H9 (cell line): ENCODE data around the gene DEPDC5. TPM values are rescaled to one million over a fixed set of nuclear protein-coding genes. Genes with fewer than 3 reads are reported as not detected.

Source experiments
- DNase-seq: peaks from one replicate; pipeline ENCODE4 v3.0.0-alpha.2; 2017
- H2AFZ ChIP-seq: one replicate; pipeline ENCODE4 v1.6.1; 2013; ENCODE audit warnings: mild to moderate bottlenecking, low read length, control low read depth, moderate library complexity
- H2AK5ac ChIP-seq: 2 replicates; pipeline ENCODE4 v1.6.1; 2013; ENCODE audit warnings: low read length, control low read depth, mixed read lengths; ENCODE audit not compliant: insufficient read length
- H2BK120ac ChIP-seq: one replicate; pipeline ENCODE4 v1.6.1; 2013; ENCODE audit warnings: low read depth, mild to moderate bottlenecking, low read length, control low read depth, inconsistent platforms; ENCODE audit not compliant: poor library complexity, severe bottlenecking
- H2BK12ac ChIP-seq: 2 replicates; pipeline ENCODE4 v1.6.1; 2013; ENCODE audit warnings: low read length, control low read depth, mixed read lengths, low read depth; ENCODE audit not compliant: insufficient read length
- H2BK15ac ChIP-seq: 2 replicates; pipeline ENCODE4 v1.6.1; 2013; ENCODE audit warnings: low read depth, low read length, control low read depth
- H2BK20ac ChIP-seq: one replicate; pipeline ENCODE4 v1.6.1; 2013; ENCODE audit warnings: low read depth, mild to moderate bottlenecking, low read length, control low read depth, inconsistent platforms; ENCODE audit not compliant: poor library complexity, severe bottlenecking
- H2BK5ac ChIP-seq: 2 replicates; pipeline ENCODE4 v1.6.1; 2013; ENCODE audit warnings: low read length, control low read depth, mixed read lengths; ENCODE audit not compliant: insufficient read length
- H3K14ac ChIP-seq: 2 replicates; pipeline ENCODE4 v1.6.1; 2013; ENCODE audit warnings: low read length, control low read depth; ENCODE audit not compliant: insufficient read depth
- H3K18ac ChIP-seq: 2 replicates; pipeline ENCODE4 v1.6.1; 2013; ENCODE audit warnings: low read depth, mild to moderate bottlenecking, mixed read lengths, low read length, control low read depth; ENCODE audit not compliant: insufficient read length
- H3K23ac ChIP-seq: 2 replicates; pipeline ENCODE4 v1.6.1; 2013; ENCODE audit warnings: low read length, control low read depth, mixed read lengths, low read depth; ENCODE audit not compliant: insufficient read length
- H3K23me2 ChIP-seq: 2 replicates; pipeline ENCODE4 v1.6.1; 2013; ENCODE audit warnings: low read depth, mild to moderate bottlenecking, mixed read lengths, low read length, control low read depth; ENCODE audit not compliant: insufficient read length, poor library complexity, severe bottlenecking
- H3K27ac ChIP-seq: 2 replicates; pipeline ENCODE4 v1.5.1; 2013; ENCODE audit warnings: low read length, control low read depth, mixed read lengths, low read depth; ENCODE audit not compliant: insufficient read length
- H3K27me3 ChIP-seq: 2 replicates; pipeline ENCODE4 v1.6.1; 2013; ENCODE audit warnings: low read length, control low read depth, inconsistent platforms; ENCODE audit not compliant: insufficient read depth
- H3K4ac ChIP-seq: 2 replicates; pipeline ENCODE4 v1.6.1; 2013; ENCODE audit warnings: low read depth, mild to moderate bottlenecking, control low read depth, inconsistent platforms, low read length, moderate library complexity
- H3K4me1 ChIP-seq: 2 replicates; pipeline ENCODE4 v1.6.1; 2013; ENCODE audit warnings: low read length, control low read depth, inconsistent platforms; ENCODE audit not compliant: insufficient read depth
- H3K4me2 ChIP-seq: 2 replicates; pipeline ENCODE4 v1.6.1; 2013; ENCODE audit warnings: low read length, control low read depth, mixed read lengths; ENCODE audit not compliant: insufficient read length, insufficient read depth
- H3K56ac ChIP-seq: 2 replicates; pipeline ENCODE4 v1.6.1; 2013; ENCODE audit warnings: low read depth, mild to moderate bottlenecking, mixed read lengths, low read length, control low read depth; ENCODE audit not compliant: insufficient read length
- H3K79me1 ChIP-seq: 2 replicates; pipeline ENCODE4 v1.6.1; 2013; ENCODE audit warnings: low read depth, mild to moderate bottlenecking, moderate library complexity, low read length, control low read depth, inconsistent platforms; ENCODE audit not compliant: insufficient read depth, poor library complexity, severe bottlenecking
- H3K79me2 ChIP-seq: 2 replicates; pipeline ENCODE4 v1.6.1; 2013; ENCODE audit warnings: low read length, control low read depth, inconsistent platforms; ENCODE audit not compliant: insufficient read depth
- H3K9ac ChIP-seq: 2 replicates; pipeline ENCODE4 v1.6.1; 2013; ENCODE audit warnings: low read length, control low read depth, mixed read lengths; ENCODE audit not compliant: insufficient read length; ENCODE audit errors: extremely low read depth
- H3K9me3 ChIP-seq: one replicate; pipeline ENCODE4 v1.6.1; 2013; ENCODE audit warnings: low read depth, low read length, inconsistent platforms; ENCODE audit not compliant: control insufficient read depth
- H3T11ph ChIP-seq: one replicate; pipeline ENCODE4 v1.6.1; 2013; ENCODE audit warnings: mild to moderate bottlenecking, low read length, control low read depth, inconsistent platforms
- H4K20me1 ChIP-seq: one replicate; pipeline ENCODE4 v1.6.1; 2013; ENCODE audit not compliant: control insufficient read depth, insufficient read length, insufficient read depth
- H4K5ac ChIP-seq: 2 replicates; pipeline ENCODE4 v1.6.1; 2013; ENCODE audit warnings: low read depth, mild to moderate bottlenecking, mixed read lengths, low read length, control low read depth; ENCODE audit not compliant: insufficient read length
- H4K8ac ChIP-seq: replicated peaks from 2 replicates; pipeline ENCODE4 v1.6.1; 2013; ENCODE audit warnings: low read length, control low read depth, mixed read lengths, low read depth; ENCODE audit not compliant: insufficient read length
- H4K91ac ChIP-seq: 2 replicates; pipeline ENCODE4 v1.6.1; 2013; ENCODE audit warnings: low read depth, mild to moderate bottlenecking, moderate library complexity, mixed read lengths, low read length, control low read depth; ENCODE audit not compliant: insufficient read length
- H3K27ac Mint-ChIP-seq, 3 experiments: 2 replicates in 2 of 3; 3 replicates in 1 of 3; pipeline ENCODE4 v1.8.0; 2020 to 2021; ENCODE audit warnings: mixed read lengths in 3 of 3, mild to moderate bottlenecking in 1 of 3, moderate library complexity in 1 of 3
- H3K27me3 Mint-ChIP-seq: 2 replicates; pipeline ENCODE4 v1.8.0; 2021; ENCODE audit warnings: low read depth, mild to moderate bottlenecking, moderate library complexity, mixed read lengths
- H3K36me3 Mint-ChIP-seq, 3 experiments: 2 replicates in 2 of 3; 3 replicates in 1 of 3; pipeline ENCODE4 v1.8.0; 2020 to 2021; ENCODE audit warnings: low read depth in 3 of 3, mixed read lengths in 3 of 3; ENCODE audit not compliant: insufficient read depth in 1 of 3
- H3K4me1 Mint-ChIP-seq, 2 experiments: 2 replicates each; pipeline ENCODE4 v1.8.0; 2020; ENCODE audit warnings: mixed read lengths in 2 of 2
- H3K4me3 Mint-ChIP-seq, 2 experiments: 2 replicates in 1 of 2; 3 replicates in 1 of 2; pipeline ENCODE4 v1.8.0; 2020 to 2021; ENCODE audit warnings: mild to moderate bottlenecking in 2 of 2, mixed read lengths in 2 of 2, moderate library complexity in 1 of 2
- H3K9me3 Mint-ChIP-seq, 2 experiments: 2 replicates in 1 of 2; 3 replicates in 1 of 2; pipeline ENCODE4 v1.8.0; 2020; ENCODE audit warnings: mild to moderate bottlenecking in 2 of 2, mixed read lengths in 2 of 2, moderate library complexity in 1 of 2
- WGBS: extraction: QIAGEN DNeasy Blood & Tissue Kit; methylation state at CpG from one replicate; pipeline ENCODE4 v1.1.7; 2013; ENCODE audit warnings: missing lambda C conversion rate, low lambda C conversion rate, mixed read lengths; ENCODE audit not compliant: insufficient read length; ENCODE audit errors: extremely low coverage; 5-methylcytosine and 5-hydroxymethylcytosine counted together
- total RNA-seq: library from RNA; stranded (reverse); gene quantifications from 2 replicates; pipeline ENCODE4 v1.2.1, GENCODE V29; 2021
- TF ChIP-seq, protein P1 (sequence below): fragments of 200-600 bp; sonication (generic); conservative IDR thresholded peaks from 3 replicates; pipeline ENCODE4 v1.8.0; 2021; ENCODE audit warnings: antibody characterized with exemption, mild to moderate bottlenecking

DEPDC5 gene
- total RNA-seq, 1 experiment from 2014 or later = 29.2 TPM

DNA sequence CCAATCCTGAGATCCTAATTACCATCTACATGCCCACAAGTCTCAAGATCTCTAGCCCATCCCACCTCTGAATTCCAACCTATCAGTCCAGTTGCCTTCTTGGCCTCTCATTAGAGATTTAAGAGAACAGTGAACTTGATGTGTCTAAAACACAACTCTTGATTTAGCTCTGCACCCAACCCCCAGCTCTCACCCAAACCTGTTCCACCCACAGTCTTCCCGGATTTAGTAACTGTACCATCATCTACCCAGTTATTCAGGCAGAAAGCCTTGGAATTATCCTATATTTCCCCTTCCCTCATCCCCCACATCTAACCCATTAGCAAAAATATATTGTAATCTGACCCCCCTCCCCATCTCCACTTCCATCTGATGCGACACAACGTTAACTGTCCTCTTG lies 166.5 kb downstream of the DEPDC5 start:
- Histone ChIP-seq H3K79me2 (no peaks in the 10 kb centered on the region), H3K9me3 (no peaks in the 10 kb centered on the region), H3K18ac (no peak overlapping the region), H2BK20ac (no peak overlapping the region), H2BK5ac (no peak overlapping the region), H3K9ac (no peak overlapping the region), H3K27ac (no peak overlapping the region), H2AK5ac (no peak overlapping the region), H2BK15ac (no peak overlapping the region), H3K27me3 (no peaks in the 10 kb centered on the region), H4K8ac (no peak overlapping the region), H3K23me2 (no peaks in the 10 kb centered on the region), H3K56ac (no peak overlapping the region), H3K4me1 (no peaks in the 10 kb centered on the region; the same call in 1 of the 2 replicates), H3K23ac (no peak overlapping the region), H4K20me1 (no peaks in the 10 kb centered on the region), H3K4ac (no peak overlapping the region), H2AFZ (no peak overlapping the region), H3T11ph (no peak overlapping the region), H3K4me2 (no peak overlapping the region), H3K79me1 (no peaks in the 10 kb centered on the region), H4K5ac (no peak overlapping the region), H2BK120ac (no peak overlapping the region), H2BK12ac (no peak overlapping the region), H4K91ac (no peak overlapping the region), H3K14ac (no peak overlapping the region)
- WGBS = no CpG with 5 or more reads among the region's 3 CpGs
- Mint-ChIP-seq H3K27me3 (peaks cover 2% of the 10 kb centered on the region), H3K27ac (0 out of 7 replicates have a peak overlapping the region, but pooled peaks of 1 of the 3 experiments have one; percentile 14), H3K9me3 (no peaks in the 10 kb centered on the region), H3K4me1 (peaks cover 0 to 4% of the 10 kb centered on the region in 2 experiments; a peak in 1 of 4 replicates), H3K4me3 (no peak overlapping the region), H3K36me3 (no peaks in the 10 kb centered on the region; a peak in 1 of 7 replicates)
- DNase-seq = no peak
- TF ChIP-seq, protein P1, sequence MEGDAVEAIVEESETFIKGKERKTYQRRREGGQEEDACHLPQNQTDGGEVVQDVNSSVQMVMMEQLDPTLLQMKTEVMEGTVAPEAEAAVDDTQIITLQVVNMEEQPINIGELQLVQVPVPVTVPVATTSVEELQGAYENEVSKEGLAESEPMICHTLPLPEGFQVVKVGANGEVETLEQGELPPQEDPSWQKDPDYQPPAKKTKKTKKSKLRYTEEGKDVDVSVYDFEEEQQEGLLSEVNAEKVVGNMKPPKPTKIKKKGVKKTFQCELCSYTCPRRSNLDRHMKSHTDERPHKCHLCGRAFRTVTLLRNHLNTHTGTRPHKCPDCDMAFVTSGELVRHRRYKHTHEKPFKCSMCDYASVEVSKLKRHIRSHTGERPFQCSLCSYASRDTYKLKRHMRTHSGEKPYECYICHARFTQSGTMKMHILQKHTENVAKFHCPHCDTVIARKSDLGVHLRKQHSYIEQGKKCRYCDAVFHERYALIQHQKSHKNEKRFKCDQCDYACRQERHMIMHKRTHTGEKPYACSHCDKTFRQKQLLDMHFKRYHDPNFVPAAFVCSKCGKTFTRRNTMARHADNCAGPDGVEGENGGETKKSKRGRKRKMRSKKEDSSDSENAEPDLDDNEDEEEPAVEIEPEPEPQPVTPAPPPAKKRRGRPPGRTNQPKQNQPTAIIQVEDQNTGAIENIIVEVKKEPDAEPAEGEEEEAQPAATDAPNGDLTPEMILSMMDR = no peak
